GM12878 (cell line): ENCODE data around the gene RAD51B. TPM values are rescaled to one million over a fixed set of nuclear protein-coding genes. Genes with fewer than 3 reads are reported as not detected.

Source experiments
- ATF7 ChIP-seq: fragments of 450-650 bp; IDR thresholded peaks from 2 replicates; pipeline ENCODE4 v1.6.1; 2016; ENCODE audit warnings: low read depth, mild to moderate bottlenecking
- CEBPB ChIP-seq, 2 experiments: fragments of 150-350 bp in 1 of 2; IDR thresholded peaks; 2 replicates each; pipeline ENCODE4 v1.6.1; 2012 to 2014; ENCODE audit warnings: low read depth in 2 of 2, low read length in 2 of 2, borderline replicate concordance in 1 of 2, inconsistent platforms in 1 of 2
- CHD4 ChIP-seq: fragments of 200-600 bp; sonication (generic); IDR thresholded peaks from 2 replicates; pipeline ENCODE4 v1.6.1; 2016; ENCODE audit warnings: mild to moderate bottlenecking
- ETV6 ChIP-seq, 2 experiments: fragments of 450-650 bp in 1 of 2; IDR thresholded peaks in 1 of 2; conservative IDR thresholded peaks in 1 of 2; 2 replicates each; pipeline ENCODE4 v1.6.1; 2014; ENCODE audit warnings: antibody characterized with exemption in 1 of 2, borderline replicate concordance in 1 of 2, low read depth in 1 of 2, mild to moderate bottlenecking in 1 of 2, moderate library complexity in 1 of 2
- GATAD2B ChIP-seq: fragments of 450-650 bp; conservative IDR thresholded peaks from 2 replicates; pipeline ENCODE4 v1.6.1; 2017; ENCODE audit warnings: low read depth, mild to moderate bottlenecking, moderate library complexity
- HCFC1 ChIP-seq: fragments of 150-350 bp; IDR thresholded peaks from 2 replicates; pipeline ENCODE4 v1.6.1; 2014; ENCODE audit warnings: low read length
- IRF4 ChIP-seq: IDR thresholded peaks from 2 replicates; pipeline ENCODE4 v1.6.1; 2011; ENCODE audit warnings: low read depth, low read length
- KAT2A ChIP-seq: conservative IDR thresholded peaks from 2 replicates; pipeline ENCODE4 v1.6.1; 2011; ENCODE audit warnings: low read depth, low read length; ENCODE audit not compliant: control insufficient read depth
- RFX5 ChIP-seq: IDR thresholded peaks from 2 replicates; pipeline ENCODE4 v1.6.1; 2011; ENCODE audit warnings: low read depth, low read length, improper control_type of control experiment
- SPI1 ChIP-seq: IDR thresholded peaks from 2 replicates; pipeline ENCODE4 v1.6.1; 2011; ENCODE audit warnings: low read depth, mild to moderate bottlenecking, low read length, moderate library complexity, borderline replicate concordance; ENCODE audit not compliant: insufficient read depth
- SUZ12 ChIP-seq: fragments of 200-600 bp; sonication (generic); IDR thresholded peaks from one replicate; pipeline ENCODE4 v1.6.1; 2018; ENCODE audit warnings: antibody characterized with exemption, mild to moderate bottlenecking; ENCODE audit not compliant: unreplicated experiment
- ZNF217 ChIP-seq: fragments of 450-650 bp; IDR thresholded peaks from 2 replicates; pipeline ENCODE4 v1.6.1; 2017; ENCODE audit warnings: antibody characterized with exemption, mild to moderate bottlenecking
- polyA plus RNA-seq, 11 experiments: library from polyadenylated mRNA; depleted of rRNA in 4 of 11; unstranded in 6 of 11; stranded (reverse) in 5 of 11; fragments of >200 nt; fragmentation: Nextera tagmentation in 4 of 11; fragmentation: Illumina TruSeq in 1 of 11; extraction: Ambion mirVana in 4 of 11; extraction: Trizol in 1 of 11; gene quantifications; 1 replicate in 1 of 11; 2 replicates in 10 of 11; pipeline versions ENCODE4 v1.2.1 to v1.2.3, GENCODE V29; 2011 to 2016; ENCODE audit warnings: inconsistent platforms in 2 of 11, missing spikeins in 2 of 11, low read depth in 1 of 11
- total RNA-seq, 4 experiments: library from RNA; depleted of rRNA in 3 of 4; stranded (reverse); fragments of >200 nt in 3 of 4; fragmentation: Illumina TruSeq in 1 of 4; extraction: Trizol in 1 of 4; gene quantifications; 2 replicates each; pipeline versions ENCODE4 v1.2.1 to v1.2.3, GENCODE V29; 2013 to 2021
- TF ChIP-seq, protein P1 (sequence below): fragments of 450-650 bp; formaldehyde crosslinking; IDR thresholded peaks from 2 replicates; pipeline ENCODE4 v1.4.0; 2020; ENCODE audit warnings: mild to moderate bottlenecking, moderate library complexity
- TF ChIP-seq, protein P2 (sequence below): fragments of 450-650 bp; IDR thresholded peaks from 2 replicates; pipeline ENCODE4 v1.6.1; 2018; ENCODE audit warnings: mild to moderate bottlenecking, low read depth, moderate library complexity; ENCODE audit not compliant: partially characterized antibody
- TF ChIP-seq, protein P3 (sequence below): IDR thresholded peaks from 2 replicates; pipeline ENCODE4 v1.6.1; 2012; ENCODE audit warnings: mild to moderate bottlenecking, low read depth, low read length
- TF ChIP-seq, protein P4 (sequence below): IDR thresholded peaks from 2 replicates; pipeline ENCODE4 v1.6.1; 2011; ENCODE audit warnings: low read depth, mild to moderate bottlenecking, low read length, moderate library complexity, borderline replicate concordance; ENCODE audit errors: extremely low read depth
- TF ChIP-seq, protein P5 (sequence below): fragments of 450-650 bp; IDR thresholded peaks from 2 replicates; pipeline ENCODE4 v1.6.1; 2017; ENCODE audit warnings: mild to moderate bottlenecking, low read depth, inconsistent platforms; ENCODE audit not compliant: poor library complexity, severe bottlenecking

The RAD51B gene
- total and polyA plus RNA-seq, 10 of the 15 experiments (the other 5 are each of a cell fraction or from before 2014, with no cell fraction given): 9.8 to 26.8 (median 21.3) TPM

DNA sequence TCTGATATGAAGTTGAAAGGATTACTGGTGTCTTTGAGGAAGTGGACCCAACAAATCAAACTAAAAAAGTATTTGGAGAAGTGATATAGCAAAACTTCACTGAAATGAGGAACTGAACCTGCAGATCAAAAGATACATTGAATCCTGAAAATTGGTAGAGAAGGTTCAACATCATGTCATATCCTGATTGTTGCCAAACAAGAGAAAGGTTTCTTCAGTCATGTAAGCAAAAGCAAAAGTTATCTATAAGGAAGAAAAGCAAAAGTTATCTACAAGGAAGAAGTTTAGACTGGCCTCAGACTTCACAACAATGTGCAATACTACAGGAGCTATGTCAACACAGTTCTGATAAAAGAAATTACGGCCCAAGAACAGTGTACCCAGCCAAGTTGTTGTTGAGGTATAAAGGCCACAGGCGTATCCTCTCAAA, 142.7 kb downstream of the RAD51B start (continued):
- TF ChIP-seq, protein P1, sequence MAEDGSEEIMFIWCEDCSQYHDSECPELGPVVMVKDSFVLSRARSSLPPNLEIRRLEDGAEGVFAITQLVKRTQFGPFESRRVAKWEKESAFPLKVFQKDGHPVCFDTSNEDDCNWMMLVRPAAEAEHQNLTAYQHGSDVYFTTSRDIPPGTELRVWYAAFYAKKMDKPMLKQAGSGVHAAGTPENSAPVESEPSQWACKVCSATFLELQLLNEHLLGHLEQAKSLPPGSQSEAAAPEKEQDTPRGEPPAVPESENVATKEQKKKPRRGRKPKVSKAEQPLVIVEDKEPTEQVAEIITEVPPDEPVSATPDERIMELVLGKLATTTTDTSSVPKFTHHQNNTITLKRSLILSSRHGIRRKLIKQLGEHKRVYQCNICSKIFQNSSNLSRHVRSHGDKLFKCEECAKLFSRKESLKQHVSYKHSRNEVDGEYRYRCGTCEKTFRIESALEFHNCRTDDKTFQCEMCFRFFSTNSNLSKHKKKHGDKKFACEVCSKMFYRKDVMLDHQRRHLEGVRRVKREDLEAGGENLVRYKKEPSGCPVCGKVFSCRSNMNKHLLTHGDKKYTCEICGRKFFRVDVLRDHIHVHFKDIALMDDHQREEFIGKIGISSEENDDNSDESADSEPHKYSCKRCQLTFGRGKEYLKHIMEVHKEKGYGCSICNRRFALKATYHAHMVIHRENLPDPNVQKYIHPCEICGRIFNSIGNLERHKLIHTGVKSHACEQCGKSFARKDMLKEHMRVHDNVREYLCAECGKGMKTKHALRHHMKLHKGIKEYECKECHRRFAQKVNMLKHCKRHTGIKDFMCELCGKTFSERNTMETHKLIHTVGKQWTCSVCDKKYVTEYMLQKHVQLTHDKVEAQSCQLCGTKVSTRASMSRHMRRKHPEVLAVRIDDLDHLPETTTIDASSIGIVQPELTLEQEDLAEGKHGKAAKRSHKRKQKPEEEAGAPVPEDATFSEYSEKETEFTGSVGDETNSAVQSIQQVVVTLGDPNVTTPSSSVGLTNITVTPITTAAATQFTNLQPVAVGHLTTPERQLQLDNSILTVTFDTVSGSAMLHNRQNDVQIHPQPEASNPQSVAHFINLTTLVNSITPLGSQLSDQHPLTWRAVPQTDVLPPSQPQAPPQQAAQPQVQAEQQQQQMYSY (CRISPR knock-in tag): no peak
- TF ChIP-seq SUZ12 (no peak), ATF7 (peak; percentile 85), CHD4 (no peak), ZNF217 (peak; percentile 83; the same call in 1 of the 2 replicates), SPI1 (peak; percentile 100), HCFC1 (no peak), IRF4 (peak; percentile 85), KAT2A (no peak), ETV6 (conservative IDR thresholded peaks at IDR 0.05 in 1 of 2, IDR thresholded peaks at IDR 0.05 in 1 of 2; ENCODE audit: borderline replicate concordance in 1 of 2, low read depth in 1 of 2) (peak in 1 of 2 experiments; percentile 68; a peak in 1 of 4 replicates), GATAD2B (peak; percentile 45; the same call in 1 of the 2 replicates), RFX5 (no peak), CEBPB (IDR thresholded peaks at IDR 0.05; ENCODE audit: borderline replicate concordance in 1 of 2, low read depth in 2 of 2, low read length in 2 of 2) (peak in 1 of 2 experiments; percentile 94; a peak in 2 of 4 replicates)
- TF ChIP-seq, protein P2, sequence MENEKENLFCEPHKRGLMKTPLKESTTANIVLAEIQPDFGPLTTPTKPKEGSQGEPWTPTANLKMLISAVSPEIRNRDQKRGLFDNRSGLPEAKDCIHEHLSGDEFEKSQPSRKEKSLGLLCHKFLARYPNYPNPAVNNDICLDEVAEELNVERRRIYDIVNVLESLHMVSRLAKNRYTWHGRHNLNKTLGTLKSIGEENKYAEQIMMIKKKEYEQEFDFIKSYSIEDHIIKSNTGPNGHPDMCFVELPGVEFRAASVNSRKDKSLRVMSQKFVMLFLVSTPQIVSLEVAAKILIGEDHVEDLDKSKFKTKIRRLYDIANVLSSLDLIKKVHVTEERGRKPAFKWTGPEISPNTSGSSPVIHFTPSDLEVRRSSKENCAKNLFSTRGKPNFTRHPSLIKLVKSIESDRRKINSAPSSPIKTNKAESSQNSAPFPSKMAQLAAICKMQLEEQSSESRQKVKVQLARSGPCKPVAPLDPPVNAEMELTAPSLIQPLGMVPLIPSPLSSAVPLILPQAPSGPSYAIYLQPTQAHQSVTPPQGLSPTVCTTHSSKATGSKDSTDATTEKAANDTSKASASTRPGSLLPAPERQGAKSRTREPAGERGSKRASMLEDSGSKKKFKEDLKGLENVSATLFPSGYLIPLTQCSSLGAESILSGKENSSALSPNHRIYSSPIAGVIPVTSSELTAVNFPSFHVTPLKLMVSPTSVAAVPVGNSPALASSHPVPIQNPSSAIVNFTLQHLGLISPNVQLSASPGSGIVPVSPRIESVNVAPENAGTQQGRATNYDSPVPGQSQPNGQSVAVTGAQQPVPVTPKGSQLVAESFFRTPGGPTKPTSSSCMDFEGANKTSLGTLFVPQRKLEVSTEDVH: no peak
- TF ChIP-seq, protein P3, sequence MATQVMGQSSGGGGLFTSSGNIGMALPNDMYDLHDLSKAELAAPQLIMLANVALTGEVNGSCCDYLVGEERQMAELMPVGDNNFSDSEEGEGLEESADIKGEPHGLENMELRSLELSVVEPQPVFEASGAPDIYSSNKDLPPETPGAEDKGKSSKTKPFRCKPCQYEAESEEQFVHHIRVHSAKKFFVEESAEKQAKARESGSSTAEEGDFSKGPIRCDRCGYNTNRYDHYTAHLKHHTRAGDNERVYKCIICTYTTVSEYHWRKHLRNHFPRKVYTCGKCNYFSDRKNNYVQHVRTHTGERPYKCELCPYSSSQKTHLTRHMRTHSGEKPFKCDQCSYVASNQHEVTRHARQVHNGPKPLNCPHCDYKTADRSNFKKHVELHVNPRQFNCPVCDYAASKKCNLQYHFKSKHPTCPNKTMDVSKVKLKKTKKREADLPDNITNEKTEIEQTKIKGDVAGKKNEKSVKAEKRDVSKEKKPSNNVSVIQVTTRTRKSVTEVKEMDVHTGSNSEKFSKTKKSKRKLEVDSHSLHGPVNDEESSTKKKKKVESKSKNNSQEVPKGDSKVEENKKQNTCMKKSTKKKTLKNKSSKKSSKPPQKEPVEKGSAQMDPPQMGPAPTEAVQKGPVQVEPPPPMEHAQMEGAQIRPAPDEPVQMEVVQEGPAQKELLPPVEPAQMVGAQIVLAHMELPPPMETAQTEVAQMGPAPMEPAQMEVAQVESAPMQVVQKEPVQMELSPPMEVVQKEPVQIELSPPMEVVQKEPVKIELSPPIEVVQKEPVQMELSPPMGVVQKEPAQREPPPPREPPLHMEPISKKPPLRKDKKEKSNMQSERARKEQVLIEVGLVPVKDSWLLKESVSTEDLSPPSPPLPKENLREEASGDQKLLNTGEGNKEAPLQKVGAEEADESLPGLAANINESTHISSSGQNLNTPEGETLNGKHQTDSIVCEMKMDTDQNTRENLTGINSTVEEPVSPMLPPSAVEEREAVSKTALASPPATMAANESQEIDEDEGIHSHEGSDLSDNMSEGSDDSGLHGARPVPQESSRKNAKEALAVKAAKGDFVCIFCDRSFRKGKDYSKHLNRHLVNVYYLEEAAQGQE: no peak
- TF ChIP-seq, protein P4, sequence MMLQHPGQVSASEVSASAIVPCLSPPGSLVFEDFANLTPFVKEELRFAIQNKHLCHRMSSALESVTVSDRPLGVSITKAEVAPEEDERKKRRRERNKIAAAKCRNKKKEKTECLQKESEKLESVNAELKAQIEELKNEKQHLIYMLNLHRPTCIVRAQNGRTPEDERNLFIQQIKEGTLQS: no peak
- TF ChIP-seq, protein P5, sequence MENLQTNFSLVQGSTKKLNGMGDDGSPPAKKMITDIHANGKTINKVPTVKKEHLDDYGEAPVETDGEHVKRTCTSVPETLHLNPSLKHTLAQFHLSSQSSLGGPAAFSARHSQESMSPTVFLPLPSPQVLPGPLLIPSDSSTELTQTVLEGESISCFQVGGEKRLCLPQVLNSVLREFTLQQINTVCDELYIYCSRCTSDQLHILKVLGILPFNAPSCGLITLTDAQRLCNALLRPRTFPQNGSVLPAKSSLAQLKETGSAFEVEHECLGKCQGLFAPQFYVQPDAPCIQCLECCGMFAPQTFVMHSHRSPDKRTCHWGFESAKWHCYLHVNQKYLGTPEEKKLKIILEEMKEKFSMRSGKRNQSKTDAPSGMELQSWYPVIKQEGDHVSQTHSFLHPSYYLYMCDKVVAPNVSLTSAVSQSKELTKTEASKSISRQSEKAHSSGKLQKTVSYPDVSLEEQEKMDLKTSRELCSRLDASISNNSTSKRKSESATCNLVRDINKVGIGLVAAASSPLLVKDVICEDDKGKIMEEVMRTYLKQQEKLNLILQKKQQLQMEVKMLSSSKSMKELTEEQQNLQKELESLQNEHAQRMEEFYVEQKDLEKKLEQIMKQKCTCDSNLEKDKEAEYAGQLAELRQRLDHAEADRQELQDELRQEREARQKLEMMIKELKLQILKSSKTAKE: peak; percentile 42
